SK-N-SH (cell line): ENCODE measurements around the gene TOX2. TPM values are rescaled to one million over a fixed set of nuclear protein-coding genes. Genes with fewer than 3 reads are reported as not detected.

ENCODE experiments used
- CTCF ChIA-PET: fragments of 300-600, 350-600 bp; formaldehyde crosslinking; extraction: SDS; loops from one replicate; lab custom pipeline; 2021; lab: Yijun Ruan, JAX
- POLR2A ChIA-PET: fragments of 350-600 bp; sonication (Branson Sonifier 250); formaldehyde crosslinking; extraction: SDS; loops from one replicate; lab custom pipeline; 2020; ENCODE audit warnings: antibody characterized with exemption, inconsistent platforms; lab: Yijun Ruan, JAX
- DNase-seq: peaks from one replicate; pipeline ENCODE4 v3.0.0; 2012
- H2AFZ ChIP-seq: fragments of 200-600 bp; sonication (generic); 2 replicates; pipeline ENCODE4 v1.8.1; 2016; ENCODE audit warnings: antibody characterized with exemption, mild to moderate bottlenecking, low read depth
- H3F3A ChIP-seq: fragments of 200-600 bp; sonication (generic); replicated peaks from 2 replicates; pipeline ENCODE3; 2016; ENCODE audit warnings: antibody characterized with exemption, mild to moderate bottlenecking; ENCODE audit not compliant: insufficient read depth
- H3K27ac ChIP-seq, 2 experiments: fragments of 200-500 bp in 1 of 2; fragments of 200-600 bp in 1 of 2; sonication (Bioruptor generic) in 1 of 2; sonication (generic), shearing (Covaris generic) in 1 of 2; 2 replicates each; pipeline versions ENCODE4 v1.5.1 to v1.6.1; 2014 to 2016; ENCODE audit warnings: low read depth in 2 of 2, inconsistent platforms in 1 of 2, low read length in 1 of 2, mild to moderate bottlenecking in 1 of 2, mixed read lengths in 1 of 2
- H3K27me3 ChIP-seq: fragments of 200-600 bp; sonication (generic), shearing (Covaris generic); 2 replicates; pipeline ENCODE4 v1.6.1; 2016; ENCODE audit warnings: mixed run types; ENCODE audit not compliant: insufficient read depth
- H3K36me3 ChIP-seq, 2 experiments: fragments of 200-500 bp in 1 of 2; fragments of 200-600 bp in 1 of 2; sonication (Bioruptor generic) in 1 of 2; sonication (generic) in 1 of 2; replicated peaks in 1 of 2; 2 replicates each; pipeline versions ENCODE3 to v1.5.1; 2014 to 2016; ENCODE audit warnings: low read length in 1 of 2, mild to moderate bottlenecking in 1 of 2; ENCODE audit not compliant: insufficient read depth in 2 of 2, control insufficient read depth in 1 of 2
- H3K4me1 ChIP-seq, 2 experiments: fragments of 200-500 bp in 1 of 2; fragments of 200-600 bp in 1 of 2; sonication (Bioruptor generic) in 1 of 2; sonication (generic), shearing (Covaris generic) in 1 of 2; 2 replicates each; pipeline versions ENCODE4 v1.5.1 to v1.6.1; 2014 to 2016; ENCODE audit warnings: low read depth in 1 of 2, low read length in 1 of 2, mixed run types in 1 of 2; ENCODE audit not compliant: insufficient read depth in 2 of 2, control insufficient read depth in 1 of 2
- H3K4me2 ChIP-seq: fragments of 200-600 bp; sonication (generic), shearing (Covaris generic); 2 replicates; pipeline ENCODE4 v1.6.1; 2017; ENCODE audit warnings: mixed run types
- H3K4me3 ChIP-seq, 2 experiments: fragments of 200-500 bp in 1 of 2; fragments of 200-600 bp in 1 of 2; sonication (Bioruptor generic) in 1 of 2; sonication (generic), shearing (Covaris generic) in 1 of 2; 2 replicates each; pipeline versions ENCODE4 v1.5.1 to v1.8.1; 2014 to 2016; ENCODE audit warnings: low read depth in 2 of 2, inconsistent platforms in 1 of 2, low read length in 1 of 2, mild to moderate bottlenecking in 1 of 2, mixed read lengths in 1 of 2, moderate library complexity in 1 of 2
- H3K79me2 ChIP-seq: fragments of 200-600 bp; sonication (generic); 2 replicates; pipeline ENCODE4 v1.8.1; 2017; ENCODE audit warnings: mild to moderate bottlenecking; ENCODE audit not compliant: insufficient read depth
- H3K9ac ChIP-seq: fragments of 200-600 bp; sonication (generic); 2 replicates; pipeline ENCODE4 v1.6.1; 2017; ENCODE audit warnings: mixed run types
- H3K9me2 ChIP-seq: fragments of 200-600 bp; sonication (generic); 2 replicates; pipeline ENCODE4 v1.6.1; 2017; ENCODE audit warnings: mixed run types
- H3K9me3 ChIP-seq: fragments of 200-600 bp; sonication (generic); 2 replicates; pipeline ENCODE4 v1.6.1; 2017; ENCODE audit warnings: mixed run types, mild to moderate bottlenecking, moderate library complexity
- H4K20me1 ChIP-seq: fragments of 200-600 bp; sonication (generic); 2 replicates; pipeline ENCODE4 v1.6.1; 2017; ENCODE audit warnings: mild to moderate bottlenecking, mixed run types; ENCODE audit not compliant: insufficient read depth
- ELF1 ChIP-seq: IDR thresholded peaks from 2 replicates; pipeline ENCODE4 v1.4.0; 2012
- EP300 ChIP-seq, 2 experiments: IDR thresholded peaks; 2 replicates each; pipeline versions ENCODE4 v1.4.0 to v1.6.1; 2012; ENCODE audit warnings: borderline replicate concordance in 1 of 2, low read depth in 1 of 2, low read length in 1 of 2
- FOXM1 ChIP-seq: IDR thresholded peaks from 2 replicates; pipeline ENCODE4 v1.4.0; 2012; ENCODE audit warnings: low read depth, mild to moderate bottlenecking
- MEF2A ChIP-seq: IDR thresholded peaks from 2 replicates; pipeline ENCODE4 v1.4.0; 2012; ENCODE audit warnings: low read depth, borderline replicate concordance
- MXI1 ChIP-seq: IDR thresholded peaks from 2 replicates; pipeline ENCODE4 v1.6.1; 2012; ENCODE audit warnings: mild to moderate bottlenecking, low read depth, low read length, improper control_type of control experiment
- NFIC ChIP-seq: IDR thresholded peaks from 2 replicates; pipeline ENCODE4 v1.4.0; 2012; ENCODE audit warnings: borderline replicate concordance
- NRF1 ChIP-seq: IDR thresholded peaks from 2 replicates; pipeline ENCODE4 v1.6.1; 2012; ENCODE audit warnings: low read depth, mild to moderate bottlenecking, low read length
- PBX3 ChIP-seq: IDR thresholded peaks from 2 replicates; pipeline ENCODE4; 2012
- RAD21 ChIP-seq: IDR thresholded peaks from 2 replicates; pipeline ENCODE4 v1.6.1; 2012; ENCODE audit warnings: mild to moderate bottlenecking, low read length
- REST ChIP-seq: IDR thresholded peaks from 2 replicates; pipeline ENCODE4 v1.6.1; 2012; ENCODE audit warnings: mild to moderate bottlenecking, low read depth, low read length, moderate library complexity
- TAF1 ChIP-seq: IDR thresholded peaks from 2 replicates; pipeline ENCODE4 v1.6.1; 2012; ENCODE audit warnings: low read depth, mild to moderate bottlenecking, low read length, moderate library complexity, borderline replicate concordance
- TCF12 ChIP-seq: IDR thresholded peaks from 2 replicates; pipeline ENCODE4 v1.4.0; 2012
- ZBTB33 ChIP-seq: IDR thresholded peaks from 2 replicates; pipeline ENCODE4 v1.4.0; 2012; ENCODE audit warnings: low read depth, borderline replicate concordance
- WGBS: methylation state at CpG from one replicate; pipeline ENCODE4 v1.1.6; 2017; ENCODE audit warnings: low lambda C conversion rate; 5-methylcytosine and 5-hydroxymethylcytosine counted together
- polyA plus RNA-seq, 3 experiments: library from polyadenylated mRNA; depleted of rRNA; stranded (reverse); fragments of >200 nt; gene quantifications; 2 replicates each; pipeline ENCODE4 v1.2.3, GENCODE V29; 2012
- TF ChIP-seq, protein P1 (sequence below): IDR thresholded peaks from 2 replicates; pipeline ENCODE4 v1.4.0; 2012; ENCODE audit warnings: low read depth
- TF ChIP-seq, protein P2 (sequence below): fragments of 150-350 bp; IDR thresholded peaks from 2 replicates; pipeline ENCODE4 v1.6.1; 2017; ENCODE audit warnings: antibody characterized with exemption, low read length, low read depth, borderline replicate concordance

The TOX2 gene
- polyA plus RNA-seq, 1 of the 3 experiments (the other 2 are of a cell fraction): 15.4 TPM

- Histone ChIP-seq H3K4me1 (peaks cover 0 to 59% of the 10 kb centered on the region in 2 experiments; a peak in 2 of 4 replicates), H3K36me3 (no peaks in the 10 kb centered on the region), H4K20me1 (no peaks in the 10 kb centered on the region), H3K9me3 (no peaks in the 10 kb centered on the region), H2AFZ (no peak overlapping the region), H3K27ac (no peak overlapping the region), H3K27me3 (no peaks in the 10 kb centered on the region), H3K4me3 (no peak overlapping the region), H3K9ac (no peak overlapping the region), H3K9me2 (no peaks in the 10 kb centered on the region), H3K4me2 (no peak overlapping the region), H3F3A (no peaks in the 10 kb centered on the region), H3K79me2 (no peaks in the 10 kb centered on the region)
- WGBS: 80% methylated on average over 13 of the region's 14 CpGs
- no peak for TF ChIP-seq EP300 (IDR thresholded peaks at IDR 0.05; ENCODE audit: borderline replicate concordance in 1 of 2, low read depth in 1 of 2, low read length in 1 of 2)
- no peak for TF ChIP-seq TAF1
- TF ChIP-seq NFIC: no peak
- TF ChIP-seq TCF12: no peak
- TF ChIP-seq NRF1: no peak
- no peak for TF ChIP-seq ZBTB33
- no peak for TF ChIP-seq ELF1
- TF ChIP-seq REST: no peak
- TF ChIP-seq, protein P1, sequence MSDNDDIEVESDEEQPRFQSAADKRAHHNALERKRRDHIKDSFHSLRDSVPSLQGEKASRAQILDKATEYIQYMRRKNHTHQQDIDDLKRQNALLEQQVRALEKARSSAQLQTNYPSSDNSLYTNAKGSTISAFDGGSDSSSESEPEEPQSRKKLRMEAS: no peak
- no peak for TF ChIP-seq FOXM1
- TF ChIP-seq MXI1: no peak
- TF ChIP-seq PBX3: no peak
- TF ChIP-seq, protein P2, sequence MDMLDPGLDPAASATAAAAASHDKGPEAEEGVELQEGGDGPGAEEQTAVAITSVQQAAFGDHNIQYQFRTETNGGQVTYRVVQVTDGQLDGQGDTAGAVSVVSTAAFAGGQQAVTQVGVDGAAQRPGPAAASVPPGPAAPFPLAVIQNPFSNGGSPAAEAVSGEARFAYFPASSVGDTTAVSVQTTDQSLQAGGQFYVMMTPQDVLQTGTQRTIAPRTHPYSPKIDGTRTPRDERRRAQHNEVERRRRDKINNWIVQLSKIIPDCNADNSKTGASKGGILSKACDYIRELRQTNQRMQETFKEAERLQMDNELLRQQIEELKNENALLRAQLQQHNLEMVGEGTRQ: no peak
- no peak for TF ChIP-seq MEF2A
- TF ChIP-seq RAD21: no peak
- ChIA-PET CTCF (interaction anchor here (0.7 to 1.0 kb wide), 2 partner anchors 11 to 122 kb away, joined by 3 read pairs; no protein-coding TSS in a partner anchor), POLR2A (no interaction called here)
- DNase-seq: no peak
Measured at GRCh38 chr20:44028868-44029847, 114.5 kb downstream of the TOX2 start.
